CD4-positive, alpha-beta T cell (primary cell): ENCODE results near the gene NEU1. TPM values are rescaled to one million over a fixed set of nuclear protein-coding genes. Genes with fewer than 3 reads are reported as not detected.

Experiments
- ATAC-seq: fragments of 200-7000 bp; cut with Tn5 transposase; one replicate; pipeline ENCODE4 v1.10.0; 2022; ENCODE audit warnings: mild to moderate bottlenecking; ENCODE audit not compliant: poor library complexity
- CTCF ChIA-PET: fragments of 350-600 bp; sonication (Branson Sonifier 250); formaldehyde crosslinking; loops from one replicate; lab custom pipeline; 2021; ENCODE audit warnings: antibody characterized with exemption, inconsistent platforms; lab: Charles Lee
- POLR2A ChIA-PET: fragments of 350-600 bp; sonication (Branson Sonifier 250); formaldehyde crosslinking; loops from one replicate; lab custom pipeline; 2021; ENCODE audit warnings: antibody characterized with exemption, inconsistent platforms; lab: Charles Lee
- DNase-seq, 14 experiments: peaks; one replicate each; pipeline ENCODE4 v3.0.0-alpha.2; 2013 to 2020; ENCODE audit warnings: mixed read lengths in 2 of 14
- H3K27ac ChIP-seq, 2 donors: one replicate each; pipeline versions ENCODE4 v1.5.1 to v1.7.0; 2013; ENCODE audit warnings: low read length in 2 of 2, low read depth in 1 of 2, mild to moderate bottlenecking in 1 of 2
- H3K27me3 ChIP-seq, 2 experiments: 1 replicate in 1 of 2; 2 replicates in 1 of 2; pipeline versions ENCODE4 v1.6.1 to v1.7.0; 2013; ENCODE audit warnings: low read length in 2 of 2, control low read depth in 1 of 2, mild to moderate bottlenecking in 1 of 2, moderate library complexity in 1 of 2; ENCODE audit not compliant: insufficient read depth in 2 of 2, control insufficient read depth in 1 of 2
- H3K36me3 ChIP-seq: one replicate; pipeline ENCODE4 v1.6.1; 2013; ENCODE audit warnings: low read length, control low read depth; ENCODE audit not compliant: insufficient read depth
- H3K4me1 ChIP-seq: one replicate; pipeline ENCODE4 v1.6.1; 2013; ENCODE audit warnings: low read length, control low read depth; ENCODE audit not compliant: insufficient read depth
- H3K4me3 ChIP-seq: one replicate; pipeline ENCODE4 v1.5.1; 2013; ENCODE audit warnings: mild to moderate bottlenecking, low read length, moderate library complexity
- H3K9me3 ChIP-seq, 2 experiments: 1 replicate in 1 of 2; 2 replicates in 1 of 2; pipeline versions ENCODE4 v1.6.1 to v1.7.0; 2013; ENCODE audit warnings: low read length in 2 of 2, mild to moderate bottlenecking in 2 of 2, control low read depth in 1 of 2, moderate library complexity in 1 of 2; ENCODE audit not compliant: control insufficient read depth in 1 of 2, insufficient read depth in 1 of 2
- H3K27ac Mint-ChIP-seq: one replicate; pipeline ENCODE4 v1.8.0; 2020; ENCODE audit warnings: mixed read lengths
- H3K27me3 Mint-ChIP-seq: one replicate; pipeline ENCODE4 v1.8.0; 2021; ENCODE audit warnings: mixed read lengths
- H3K36me3 Mint-ChIP-seq: one replicate; pipeline ENCODE4 v1.8.0; 2021; ENCODE audit warnings: low read depth, mixed read lengths
- H3K4me1 Mint-ChIP-seq: one replicate; pipeline ENCODE4 v1.8.0; 2021; ENCODE audit warnings: low read depth, mixed read lengths
- H3K4me3 Mint-ChIP-seq: one replicate; pipeline ENCODE4 v1.8.0; 2020; ENCODE audit warnings: mild to moderate bottlenecking, mixed read lengths
- H3K9me3 Mint-ChIP-seq: one replicate; pipeline ENCODE4 v1.8.0; 2020; ENCODE audit warnings: mixed read lengths
- intact Hi-C, 2 experiments: fragments of 100-400 bp; cut with DNase I in 1 of 2; cut with micrococcal nuclease in 1 of 2; formaldehyde crosslinking; loops; one replicate each; pipeline versions ENCODE4 v1.15.1 to v1.9.0; 2023 to 2025; cut with DNase I, micrococcal nuclease
- total RNA-seq, 174 experiments: library from RNA in 2 of 174; stranded (reverse) in 2 of 174; gene quantifications; one replicate each; pipeline ENCODE4 v1.2.3 and lab custom pipeline; 2021 to 2026
- TF ChIP-seq, protein P1 (sequence below): fragments of 200-600 bp; IDR thresholded peaks from one replicate; pipeline ENCODE4 v1.8.0; 2022; ENCODE audit warnings: antibody characterized with exemption, mild to moderate bottlenecking

NEU1 gene
- total RNA-seq, 2 experiments from 2014 or later, result 19.7 to 21.1 TPM

GRCh38 chr6:31878726-31879125 lies 16.1 kb upstream of the NEU1 start, which contains the start of gene SLC44A4:
Gene SLC44A4 (minus strand): TSS chr6:31878997. CDS start chr6:31878980, 17 bp downstream.
- peaks cover 38% of the 10 kb centered on the region for H3K36me3 Mint-ChIP-seq
- POLR2A ChIA-PET, result no interaction called here
- no peaks in the 10 kb centered on the region for H3K9me3 Mint-ChIP-seq
- Histone ChIP-seq H3K27me3 (no peaks in the 10 kb centered on the region), H3K4me1 (no peaks in the 10 kb centered on the region), H3K27ac (no peak within 1 kb of the TSS), H3K4me3 (no peak within 1 kb of the TSS), H3K9me3 (no peaks in the 10 kb centered on the region), H3K36me3 (peaks cover 37% of the 10 kb centered on the region)
- H3K27me3 Mint-ChIP-seq, result no peaks in the 10 kb centered on the region
- no peak within 1 kb of the TSS for H3K27ac Mint-ChIP-seq
- ATAC-seq (no peak), DNase-seq (no peak)
- TF ChIP-seq, protein P1, sequence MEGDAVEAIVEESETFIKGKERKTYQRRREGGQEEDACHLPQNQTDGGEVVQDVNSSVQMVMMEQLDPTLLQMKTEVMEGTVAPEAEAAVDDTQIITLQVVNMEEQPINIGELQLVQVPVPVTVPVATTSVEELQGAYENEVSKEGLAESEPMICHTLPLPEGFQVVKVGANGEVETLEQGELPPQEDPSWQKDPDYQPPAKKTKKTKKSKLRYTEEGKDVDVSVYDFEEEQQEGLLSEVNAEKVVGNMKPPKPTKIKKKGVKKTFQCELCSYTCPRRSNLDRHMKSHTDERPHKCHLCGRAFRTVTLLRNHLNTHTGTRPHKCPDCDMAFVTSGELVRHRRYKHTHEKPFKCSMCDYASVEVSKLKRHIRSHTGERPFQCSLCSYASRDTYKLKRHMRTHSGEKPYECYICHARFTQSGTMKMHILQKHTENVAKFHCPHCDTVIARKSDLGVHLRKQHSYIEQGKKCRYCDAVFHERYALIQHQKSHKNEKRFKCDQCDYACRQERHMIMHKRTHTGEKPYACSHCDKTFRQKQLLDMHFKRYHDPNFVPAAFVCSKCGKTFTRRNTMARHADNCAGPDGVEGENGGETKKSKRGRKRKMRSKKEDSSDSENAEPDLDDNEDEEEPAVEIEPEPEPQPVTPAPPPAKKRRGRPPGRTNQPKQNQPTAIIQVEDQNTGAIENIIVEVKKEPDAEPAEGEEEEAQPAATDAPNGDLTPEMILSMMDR, result no peak
- CTCF ChIA-PET, result no interaction called here
- intact Hi-C loops, result no loop called here
- no peaks in the 10 kb centered on the region for H3K4me1 Mint-ChIP-seq
- no peak within 1 kb of the TSS for H3K4me3 Mint-ChIP-seq

GRCh38 chr6:31878222-31878621 lies 15.6 kb upstream of the NEU1 start:
- TF ChIP-seq, protein P1, result no peak
- Histone ChIP-seq H3K36me3 (peaks cover 32% of the 10 kb centered on the region), H3K4me3 (no peak overlapping the region), H3K27me3 (no peaks in the 10 kb centered on the region), H3K27ac (no peak overlapping the region), H3K4me1 (no peaks in the 10 kb centered on the region), H3K9me3 (no peaks in the 10 kb centered on the region)
- no peaks in the 10 kb centered on the region for H3K9me3 Mint-ChIP-seq
- no peak for DNase-seq
- peaks cover 33% of the 10 kb centered on the region for H3K36me3 Mint-ChIP-seq
- intact Hi-C loops, result no loop called here
- ATAC-seq, result no peak
- H3K27me3 Mint-ChIP-seq, result no peaks in the 10 kb centered on the region
- ChIA-PET CTCF (no interaction called here), POLR2A (no interaction called here)
- H3K27ac Mint-ChIP-seq, result no peak overlapping the region
- H3K4me1 Mint-ChIP-seq, result no peaks in the 10 kb centered on the region
- H3K4me3 Mint-ChIP-seq, result no peak overlapping the region

GRCh38 chr6:31877651-31878161 lies 15.1 kb upstream of the NEU1 start:
- Histone ChIP-seq H3K4me1 (no peaks in the 10 kb centered on the region), H3K27ac (no peak overlapping the region), H3K36me3 (peaks cover 26% of the 10 kb centered on the region), H3K4me3 (no peak overlapping the region), H3K9me3 (no peaks in the 10 kb centered on the region), H3K27me3 (no peaks in the 10 kb centered on the region)
- ChIA-PET POLR2A (no interaction called here), CTCF (no interaction called here)
- Mint-ChIP-seq H3K4me1 (no peaks in the 10 kb centered on the region), H3K27me3 (no peaks in the 10 kb centered on the region), H3K9me3 (no peaks in the 10 kb centered on the region), H3K27ac (no peak overlapping the region), H3K36me3 (peaks cover 28% of the 10 kb centered on the region), H3K4me3 (no peak overlapping the region)
- ATAC-seq (no peak), DNase-seq (no peak)
- TF ChIP-seq, protein P1, result no peak
- intact Hi-C loops, result no loop called here
